HG03469 (cell line): Measurements from ENCODE around the gene RAP1GDS1.
"Not testable (repeated sequence)": the region's sequence is repeated elsewhere in the genome, so short reads cannot be mapped to it uniquely, and the experiment has no call there.

Source experiments
- ATAC-seq: cut with Tn5 transposase; IDR thresholded peaks from one replicate; pipeline ENCODE4 v1.9.1; 2021; ENCODE audit warnings: mild to moderate bottlenecking, moderate library complexity, moderate number of reproducible peaks; ENCODE audit not compliant: unreplicated experiment

Gene RAP1GDS1

GRCh38 chr4:98345838-98346237 is 84.7 kb downstream of the RAP1GDS1 start:
- ATAC-seq = no peak

DNA sequence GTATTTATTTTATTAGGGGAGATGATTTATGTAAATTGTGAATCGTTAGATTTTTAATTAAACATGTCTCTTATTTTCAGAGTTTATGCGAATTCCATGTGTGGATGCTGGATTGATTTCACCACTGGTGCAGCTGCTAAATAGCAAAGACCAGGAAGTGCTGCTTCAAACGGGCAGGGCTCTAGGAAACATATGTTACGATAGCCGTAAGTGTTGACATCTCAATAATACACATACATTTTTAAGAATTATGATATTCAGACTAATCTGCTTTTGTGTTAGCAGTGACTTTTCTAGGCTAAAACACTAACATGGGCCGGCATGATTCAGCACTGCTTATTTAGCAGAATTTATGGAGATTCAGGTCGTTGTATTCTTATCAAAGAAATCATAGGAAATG is 91.2 kb downstream of the RAP1GDS1 start:
- ATAC-seq = no peak

DNA sequence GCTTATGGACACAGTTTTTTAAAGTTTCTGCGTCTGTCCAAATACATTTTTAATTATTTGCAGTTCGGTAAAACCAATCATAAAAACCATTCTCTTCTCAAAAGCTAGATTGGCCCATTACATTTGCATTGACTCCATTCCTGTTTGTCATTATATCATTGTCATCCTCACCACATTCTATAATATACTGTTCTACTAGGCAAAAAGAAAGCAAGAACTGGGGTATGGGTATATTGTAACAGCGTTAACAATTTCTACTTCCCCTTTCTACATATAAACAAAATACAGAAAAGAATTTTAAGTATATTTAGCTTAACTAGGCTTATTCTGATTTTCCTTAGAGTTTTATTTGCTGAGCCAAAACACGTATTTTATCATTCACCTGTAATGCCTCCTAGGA is 91.8 kb downstream of the RAP1GDS1 start:
- peak; percentile 64 for ATAC-seq

DNA sequence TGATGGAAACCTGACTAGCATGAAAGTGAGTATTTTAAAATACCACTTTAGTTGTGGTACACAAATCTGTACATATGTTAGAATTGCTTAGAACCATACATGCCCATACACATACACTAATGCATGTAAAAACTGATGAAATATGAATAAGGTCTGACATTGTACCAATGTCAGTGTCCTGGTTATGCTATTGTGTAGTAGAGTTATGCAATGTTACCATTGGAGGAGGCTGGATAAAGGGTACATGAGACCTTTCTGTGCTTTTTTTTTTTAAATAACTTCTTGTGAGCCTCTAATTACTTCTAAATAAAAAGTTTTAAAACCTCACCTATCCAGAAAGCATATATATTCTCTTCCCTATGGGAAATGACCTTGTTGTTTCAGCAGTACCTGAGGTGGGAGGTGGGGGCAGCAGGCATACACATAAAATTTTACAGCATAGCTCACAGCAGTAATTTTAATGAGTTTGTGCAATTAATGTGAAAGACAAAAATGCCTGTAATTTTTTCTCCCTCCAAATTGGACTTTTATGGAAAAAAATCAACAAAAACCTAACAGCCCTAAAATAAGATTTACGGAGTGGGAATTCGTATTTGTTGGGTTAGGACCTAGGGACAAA is 97.6 kb downstream of the RAP1GDS1 start:
- ATAC-seq = no peak

DNA sequence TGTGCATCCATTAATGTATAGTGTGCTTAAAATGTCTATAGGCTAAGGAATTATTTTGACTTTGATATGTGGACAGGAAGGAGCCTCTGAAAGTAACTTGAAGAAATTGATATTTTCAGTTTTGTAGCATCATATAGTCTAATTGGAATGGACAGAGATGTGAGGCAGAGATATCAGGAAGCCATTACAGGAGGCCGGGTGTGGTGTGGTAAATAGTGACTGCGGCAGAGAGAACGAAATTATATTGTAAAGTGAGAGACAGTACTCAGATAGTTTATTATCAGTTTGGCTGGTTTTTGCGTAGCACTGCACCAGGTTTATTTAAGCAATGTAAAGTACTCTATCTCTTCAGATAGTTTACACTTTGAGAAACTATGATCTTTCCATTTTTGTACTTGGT is 98.5 kb downstream of the RAP1GDS1 start:
- no peak for ATAC-seq

DNA sequence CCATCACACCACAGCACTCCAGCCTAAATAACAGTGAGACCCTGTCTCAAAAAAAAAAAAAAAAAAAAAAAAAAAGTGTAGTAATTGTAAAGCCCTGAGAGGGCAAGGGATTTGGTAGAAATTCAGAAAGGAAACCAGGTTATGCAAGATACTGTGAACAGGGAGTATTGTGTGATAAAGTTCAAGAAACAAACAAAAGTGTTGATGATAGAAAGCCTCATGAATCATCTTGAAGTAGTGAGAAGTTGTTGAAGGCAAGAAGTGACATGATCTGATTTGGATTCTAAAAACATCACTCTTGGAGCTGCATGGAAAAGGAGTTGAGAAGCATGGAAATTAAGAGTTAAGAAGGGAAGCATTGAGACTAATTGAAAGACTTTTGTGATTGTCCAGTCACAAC is 102.2 kb downstream of the RAP1GDS1 start:
- ATAC-seq = no peak

GRCh38 chr4:98366275-98366674 is 105.1 kb downstream of the RAP1GDS1 start:
- ATAC-seq = not testable (repeated sequence)

DNA sequence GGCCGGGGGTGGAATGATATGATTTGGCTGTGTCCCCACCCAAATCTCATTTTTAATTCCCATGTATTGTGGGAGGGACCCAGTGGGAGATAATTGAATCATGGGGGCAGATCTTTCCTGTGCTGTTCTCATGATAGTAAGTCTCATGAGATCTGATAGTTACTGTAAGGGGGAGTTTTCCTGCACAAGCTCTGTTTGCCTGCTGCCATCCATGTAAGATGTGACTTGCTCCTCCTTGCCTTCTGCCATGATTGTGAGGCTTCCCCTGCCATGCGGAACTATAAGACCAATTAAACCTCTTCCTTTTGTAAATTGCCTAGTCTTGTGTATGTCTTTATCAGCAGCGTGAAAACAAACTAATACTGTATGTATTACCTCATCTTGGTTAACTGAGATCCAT is 106.8 kb downstream of the RAP1GDS1 start:
- not testable (repeated sequence) for ATAC-seq

DNA sequence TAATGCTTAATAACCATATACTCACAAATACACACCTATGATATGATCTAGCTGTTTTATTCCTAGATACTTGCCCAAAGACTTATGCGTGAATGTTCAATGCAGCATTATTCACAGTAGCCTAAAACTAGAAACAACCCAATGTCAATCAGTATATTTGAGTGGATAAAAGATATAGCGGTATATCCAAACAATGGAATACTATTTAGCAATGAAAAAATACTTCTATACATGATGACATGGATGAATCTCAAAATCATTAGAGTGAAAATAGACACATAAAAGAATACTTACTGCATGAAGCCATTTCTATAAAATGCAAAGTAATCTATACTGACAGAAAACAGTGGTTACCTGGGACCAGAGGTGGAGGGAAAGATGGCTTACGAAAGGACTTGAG is 108.1 kb downstream of the RAP1GDS1 start:
- ATAC-seq = no peak

- no peak for ATAC-seq
These were observed 113.5 kb downstream of the RAP1GDS1 start for GRCh38 chr4:98374643-98375042.

GRCh38 chr4:98377559-98377958 is 116.4 kb downstream of the RAP1GDS1 start:
- ATAC-seq = no peak

GRCh38 chr4:98381306-98381705 is 120.1 kb downstream of the RAP1GDS1 start:
- ATAC-seq = no peak

DNA sequence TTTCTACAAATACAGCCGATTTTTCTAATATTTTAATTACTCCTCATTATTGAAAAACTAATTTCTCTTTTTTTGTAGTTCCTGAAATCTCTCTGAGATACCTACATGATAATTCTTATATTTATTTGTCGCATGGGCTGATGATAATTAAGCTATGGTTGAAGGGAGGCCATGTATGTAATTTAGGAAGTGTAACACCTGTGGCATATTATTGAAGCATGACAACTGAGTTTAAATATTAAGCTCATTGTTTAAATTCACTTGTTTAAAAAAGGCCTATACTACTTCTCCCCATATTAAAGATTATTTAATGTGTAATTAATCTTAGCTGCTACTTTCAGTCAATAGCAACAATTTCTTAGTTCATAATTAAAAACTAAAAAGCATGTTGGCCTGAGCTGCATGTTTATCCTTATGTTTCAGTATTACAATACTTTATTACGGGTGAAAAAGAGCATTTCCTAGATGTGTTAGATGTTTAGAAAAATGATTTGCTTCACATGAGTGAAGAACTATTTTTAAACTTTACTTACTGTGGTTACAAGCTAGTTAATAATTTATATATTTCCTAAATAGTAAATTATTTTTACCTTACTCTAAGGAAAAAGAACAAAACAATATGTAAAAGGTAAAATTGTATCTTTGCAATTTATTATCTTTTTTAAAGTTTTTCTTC is 122.4 kb downstream of the RAP1GDS1 start:
- peak; percentile 45 for ATAC-seq

GRCh38 chr4:98385831-98386230 is 124.6 kb downstream of the RAP1GDS1 start:
- no peak for ATAC-seq

DNA sequence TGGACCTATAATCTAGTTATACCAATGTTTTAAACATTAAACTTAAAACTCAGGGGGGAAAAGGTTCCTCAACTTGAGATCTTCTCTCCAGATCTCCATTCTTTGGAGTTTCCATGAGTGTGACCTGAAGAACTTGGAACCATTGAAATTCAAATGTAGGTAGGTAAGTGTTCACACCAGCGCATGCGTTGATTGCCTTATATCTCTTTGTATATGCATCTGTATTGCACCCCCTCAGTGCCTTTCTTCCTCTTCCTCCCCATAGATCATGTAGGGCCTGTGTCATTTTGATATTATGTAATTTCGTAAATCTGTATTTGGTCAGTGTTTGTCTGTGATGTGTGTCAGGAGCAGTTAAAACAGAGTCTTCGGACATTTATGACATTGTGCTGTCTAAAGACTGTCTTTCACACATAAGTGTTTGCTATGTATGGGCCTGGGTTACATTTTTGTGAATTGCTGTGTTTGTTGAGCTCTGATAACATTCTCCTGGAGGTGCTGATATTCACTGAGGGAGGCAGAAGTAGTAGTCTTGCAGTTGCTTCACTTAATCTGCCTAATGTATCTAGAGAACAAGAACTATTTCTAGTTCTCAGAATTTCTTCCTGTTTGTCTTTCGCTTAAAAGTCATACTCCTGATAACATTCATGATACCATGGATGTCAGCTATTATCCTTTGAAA is 126.3 kb downstream of the RAP1GDS1 start:
- no peak for ATAC-seq

DNA sequence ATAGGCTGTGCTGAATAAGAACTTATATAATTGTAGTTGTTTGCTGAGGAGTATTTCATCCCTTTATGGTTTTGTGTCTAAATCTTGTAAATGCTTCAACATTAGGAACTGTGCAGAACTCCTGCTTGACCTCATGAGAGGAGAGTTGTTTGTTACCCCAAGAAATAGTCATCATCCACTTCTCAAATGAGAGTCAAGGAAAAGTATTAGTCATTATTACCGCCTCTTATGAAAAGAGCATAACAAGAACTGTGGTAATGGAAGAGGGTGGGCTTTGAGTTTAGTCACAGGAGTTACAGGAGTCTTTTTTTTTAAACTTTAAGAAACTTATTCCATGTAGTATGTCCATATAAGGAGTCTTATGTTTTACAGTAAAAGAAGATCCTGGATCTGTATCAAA is 132.9 kb downstream of the RAP1GDS1 start:
- no peak for ATAC-seq

DNA sequence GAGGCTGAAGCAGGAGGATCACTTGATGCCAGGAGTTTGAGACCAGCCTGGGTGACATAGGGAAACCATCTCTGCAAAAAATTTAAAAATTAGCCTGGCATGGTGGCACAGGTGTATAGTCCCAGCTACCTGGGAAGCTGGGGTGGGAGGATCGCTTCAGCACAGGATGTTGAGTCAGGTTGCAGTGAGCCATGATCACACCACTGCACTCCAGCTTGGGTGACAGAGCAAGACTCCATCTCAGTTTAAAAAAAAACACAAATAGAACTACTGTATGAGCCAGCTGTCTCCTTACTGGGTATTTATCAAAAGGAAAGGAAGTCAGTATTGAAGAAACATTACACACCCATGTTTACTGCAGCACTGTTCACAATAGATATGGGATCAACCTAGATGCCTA is 138.7 kb downstream of the RAP1GDS1 start:
- ATAC-seq = no peak

DNA sequence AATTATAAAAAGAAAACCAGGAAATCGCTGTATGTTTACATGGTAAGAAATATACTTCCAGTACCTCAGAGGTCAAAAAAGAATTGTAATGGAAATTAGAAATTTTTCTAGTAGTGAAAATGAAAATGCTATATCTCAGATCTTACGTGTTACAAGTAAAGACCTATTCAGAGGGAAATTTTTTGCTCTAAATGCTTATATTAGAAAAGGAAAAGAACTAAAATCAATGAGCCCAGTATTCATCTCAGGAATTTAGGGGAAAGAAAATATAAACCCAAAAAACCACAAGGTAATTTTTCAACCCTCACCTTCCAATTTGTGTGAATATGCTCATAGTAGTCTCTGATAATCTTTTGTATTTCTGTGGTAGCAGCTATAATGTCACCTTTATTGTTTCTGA is 145.6 kb downstream of the RAP1GDS1 start:
- ATAC-seq = no peak

- no peak for ATAC-seq
These were observed 150.5 kb downstream of the RAP1GDS1 start for GRCh38 chr4:98411731-98412130.

DNA sequence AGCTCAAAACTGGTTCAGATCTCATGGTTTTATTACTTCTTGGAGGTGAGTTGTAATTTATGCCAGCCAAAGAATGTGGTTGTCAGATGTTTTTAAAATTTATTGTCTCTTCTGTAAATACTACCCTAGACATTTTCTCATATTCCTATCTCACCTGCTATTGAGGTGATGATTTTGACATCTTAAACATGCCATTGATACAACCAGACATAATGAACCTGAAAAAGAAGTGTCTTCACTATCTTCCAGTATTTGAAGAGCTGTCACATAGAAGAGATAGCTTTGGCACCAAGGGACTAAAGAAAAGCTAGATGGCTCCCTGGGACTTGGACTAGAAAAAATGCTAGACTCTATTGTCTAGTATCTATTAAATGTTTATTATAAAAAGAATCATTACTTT is 155.7 kb downstream of the RAP1GDS1 start:
- no peak for ATAC-seq

DNA sequence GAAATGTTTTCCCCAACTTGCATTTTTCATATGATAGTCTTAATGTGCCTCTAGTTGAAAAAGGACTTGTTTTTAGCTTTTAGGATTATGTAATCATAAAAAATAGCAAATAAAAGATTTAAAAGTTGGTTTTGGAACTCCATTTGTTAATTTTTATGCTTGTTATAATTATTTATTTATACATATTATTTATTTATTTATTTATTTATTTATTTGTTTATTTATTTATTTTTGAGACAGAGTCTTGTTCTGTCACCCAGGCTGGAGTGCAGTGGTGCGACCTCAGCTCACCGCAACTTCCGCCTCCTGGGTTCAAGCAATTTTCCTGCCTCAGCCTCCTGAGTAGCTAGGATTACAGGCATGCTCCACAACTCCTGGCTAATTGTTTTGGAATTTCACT is 159.0 kb downstream of the RAP1GDS1 start:
- not testable (repeated sequence) for ATAC-seq

- ATAC-seq = no peak
These were observed 159.9 kb downstream of the RAP1GDS1 start for GRCh38 chr4:98421111-98421510.
